IPS-NIHi7 (cell line): ENCODE measurements around the gene CDC26.
"Not testable (repeated sequence)": the region's sequence is repeated elsewhere in the genome, so short reads cannot be mapped to it uniquely, and the experiment has no call there.

ENCODE experiments used
- DNase-seq: peaks from one replicate; pipeline ENCODE4 v3.0.0; 2012; ENCODE audit warnings: mixed read lengths; ENCODE audit errors: extremely low spot score

The CDC26 gene

DNA sequence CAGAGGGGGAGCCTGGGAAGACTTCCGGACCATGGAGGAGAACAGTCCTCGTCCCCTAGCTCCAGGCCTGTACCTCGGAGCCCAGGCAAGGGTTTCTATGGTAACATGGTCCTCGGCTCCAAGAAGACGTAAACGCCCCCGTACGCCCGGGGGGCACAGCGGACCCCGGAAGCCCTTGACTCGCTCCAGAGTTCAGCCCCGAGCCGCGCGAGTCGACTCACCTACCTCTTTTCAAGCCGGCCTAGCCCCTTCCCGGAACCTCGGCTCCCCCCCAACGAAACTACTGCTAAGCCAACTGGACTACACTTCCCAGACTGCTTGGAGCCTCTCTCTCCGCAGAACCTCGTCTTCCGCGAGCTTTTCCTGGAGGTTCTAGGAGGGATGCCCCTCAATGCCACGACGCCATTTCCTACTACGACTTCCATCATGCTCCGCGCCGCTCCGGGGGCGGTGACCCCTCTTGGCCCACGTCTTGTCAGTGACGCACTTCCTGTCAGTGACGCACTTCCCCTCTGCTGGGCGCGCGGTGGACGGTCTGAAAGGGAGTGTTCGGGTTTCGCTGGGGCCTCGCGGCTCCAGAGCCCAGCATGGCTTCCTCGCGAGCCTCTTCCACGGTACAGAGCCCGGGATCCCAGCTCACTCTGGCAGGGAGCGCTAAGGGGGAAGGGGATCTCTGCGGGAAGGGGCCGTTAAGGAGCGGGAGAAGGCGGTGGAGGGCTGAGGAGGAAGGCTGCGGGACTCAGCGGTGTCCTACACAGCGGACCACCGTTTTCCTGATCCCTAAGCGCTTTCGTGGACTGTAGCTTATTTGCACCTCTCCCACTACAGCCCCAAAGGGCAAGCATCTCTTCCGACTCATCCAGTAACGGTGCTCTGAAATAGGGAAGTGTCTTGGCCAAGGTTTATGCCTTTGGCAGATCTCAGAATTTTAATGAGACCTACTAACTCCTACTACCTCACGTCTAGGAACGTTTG is at the start of gene CDC26, which contains the start of gene PRPF4:
Gene CDC26 (minus strand): TSS at position 416 of the 975 bp plus-strand sequence. CDS start 3,065 bp downstream, outside the sequence.
Gene PRPF4 (plus strand): TSS at position 502 of the 975 bp plus-strand sequence. CDS start 86 bp downstream, at position 588.
- peak; percentile 98 for DNase-seq

DNA sequence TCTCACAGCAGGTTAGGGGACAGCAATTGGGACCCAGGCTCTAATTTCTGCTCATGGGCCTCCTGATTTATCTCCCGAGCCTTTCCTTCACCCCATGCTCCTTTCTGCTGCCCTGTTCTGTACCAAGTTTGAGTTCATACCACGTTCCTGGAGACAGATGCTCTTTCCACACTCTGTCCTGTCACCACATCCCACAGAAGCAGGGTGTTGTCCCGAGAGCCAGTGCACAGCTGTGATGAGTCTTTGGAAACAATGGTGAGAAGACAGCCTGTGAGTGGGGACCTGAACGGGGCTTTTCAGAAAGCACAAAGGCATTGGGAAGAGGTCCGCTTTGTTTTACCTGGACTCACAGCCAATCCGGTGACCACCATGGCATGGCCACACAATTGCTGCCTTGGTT is 47.3 kb upstream of the CDC26 start:
- DNase-seq: no peak

DNA sequence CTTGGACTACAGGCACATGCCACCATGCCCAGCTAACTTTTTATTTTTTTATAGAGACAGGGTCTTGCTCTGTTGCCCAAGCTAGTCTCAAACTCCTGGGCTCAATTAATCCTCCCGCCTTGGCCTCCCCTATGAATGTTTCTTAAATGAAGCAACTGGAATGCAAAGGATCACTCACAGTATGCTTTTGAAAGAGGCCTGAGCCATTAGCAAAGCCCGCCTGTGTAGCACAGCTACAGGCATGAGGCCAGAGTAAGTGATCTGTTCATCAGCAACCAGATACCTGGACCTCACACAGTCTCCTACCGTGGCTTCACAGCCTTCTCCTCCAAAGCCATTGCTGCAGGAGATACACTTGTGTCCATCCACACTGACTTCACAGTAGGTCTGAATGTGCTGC is 44.7 kb upstream of the CDC26 start:
- DNase-seq: no peak

DNA sequence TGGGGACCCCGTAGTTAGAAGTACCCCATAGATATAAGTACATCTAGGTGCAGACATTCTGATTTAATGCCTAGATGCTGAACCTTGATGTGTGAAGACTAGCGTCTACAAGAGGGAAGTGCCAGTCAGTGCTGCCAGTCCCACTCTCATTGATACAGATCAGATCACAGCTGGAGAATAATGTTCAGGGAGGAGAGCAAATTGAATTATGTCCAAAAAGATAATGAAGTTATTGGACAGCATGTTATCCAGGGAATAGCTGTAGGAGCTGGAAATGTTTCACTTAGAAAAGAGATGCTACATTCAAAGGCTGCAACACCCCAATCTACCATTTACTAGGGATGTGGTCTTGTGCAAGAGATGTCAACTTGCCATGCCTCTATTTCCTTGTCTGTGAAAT is 43.7 kb upstream of the CDC26 start:
- no peak for DNase-seq

DNA sequence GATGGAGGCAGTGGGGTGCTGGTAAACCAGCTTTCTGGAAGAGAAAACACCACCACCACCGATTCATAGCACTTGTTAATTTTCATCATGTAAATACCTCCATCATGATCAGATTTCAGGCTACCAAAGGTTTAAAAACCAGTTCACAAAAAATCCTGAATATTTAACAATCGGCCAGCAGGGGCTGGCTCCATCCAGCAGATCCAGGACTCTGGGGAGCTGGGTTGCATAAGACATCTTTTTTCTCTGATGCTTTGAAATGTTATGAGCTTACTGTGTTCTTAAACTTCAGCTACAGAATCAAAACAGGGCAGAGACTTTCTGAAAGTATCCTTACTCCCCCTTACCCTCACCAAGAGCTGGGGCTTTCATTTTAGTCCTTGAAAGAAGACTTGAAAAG is 42.4 kb upstream of the CDC26 start:
- no peak for DNase-seq

DNA sequence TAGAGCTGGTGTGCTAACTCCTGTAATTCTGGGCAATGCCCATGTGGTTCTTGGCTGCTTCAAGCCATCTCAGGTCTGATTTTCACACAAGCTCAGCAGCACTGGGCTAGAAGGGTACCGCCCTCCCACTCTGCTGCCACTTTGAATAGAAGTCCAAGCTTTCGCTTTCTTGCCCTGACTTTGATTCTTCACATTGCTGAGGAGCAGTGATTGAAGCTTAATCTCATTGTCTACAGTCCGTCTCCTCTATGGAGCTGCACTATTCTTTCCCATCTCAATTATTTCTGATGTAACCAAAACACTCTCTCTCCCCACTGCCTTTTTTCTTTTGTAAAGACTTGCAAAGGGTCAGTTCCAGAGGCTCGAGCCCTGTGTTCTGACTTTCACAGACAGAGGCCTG is 40.7 kb upstream of the CDC26 start:
- DNase-seq: no peak

DNA sequence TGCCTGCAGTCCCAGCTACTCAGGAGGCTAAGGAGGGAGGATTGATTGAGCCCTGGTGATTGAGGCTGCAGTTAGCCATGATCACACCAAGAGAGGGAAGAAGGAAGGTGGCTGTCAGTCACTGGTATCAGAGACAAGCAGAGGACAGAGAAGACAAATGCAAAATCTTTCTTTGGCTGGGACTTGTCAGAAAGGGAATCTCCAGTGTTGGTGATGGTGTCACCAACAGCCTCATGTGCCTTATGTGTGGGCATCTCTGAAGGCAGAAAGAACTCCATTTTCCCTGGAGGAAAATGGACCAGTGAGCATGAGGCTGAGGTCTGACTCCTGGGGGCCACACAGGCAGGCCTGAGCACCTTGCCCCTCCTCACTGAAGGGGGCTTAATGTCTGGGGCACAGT is 39.9 kb upstream of the CDC26 start:
- DNase-seq: no peak

DNA sequence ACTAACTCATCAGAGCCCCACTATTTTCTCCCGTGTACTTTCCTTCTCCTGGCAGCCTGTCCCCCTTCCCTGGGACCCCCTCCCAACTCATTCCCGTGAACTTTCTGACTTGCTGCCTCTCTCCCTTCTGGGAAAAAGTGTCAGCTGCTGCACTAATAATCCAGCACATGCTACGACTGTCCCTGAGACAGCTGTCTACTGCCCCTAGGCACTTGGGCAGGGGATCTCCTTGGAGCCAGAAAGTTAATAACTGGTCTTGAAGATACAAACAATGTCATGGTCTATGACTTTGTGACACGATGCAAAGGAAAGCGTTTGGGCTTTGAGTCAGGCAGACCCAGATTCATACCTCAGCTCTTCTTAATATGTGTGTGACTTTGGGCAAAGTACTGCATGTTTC is 37.9 kb upstream of the CDC26 start:
- no peak for DNase-seq

DNA sequence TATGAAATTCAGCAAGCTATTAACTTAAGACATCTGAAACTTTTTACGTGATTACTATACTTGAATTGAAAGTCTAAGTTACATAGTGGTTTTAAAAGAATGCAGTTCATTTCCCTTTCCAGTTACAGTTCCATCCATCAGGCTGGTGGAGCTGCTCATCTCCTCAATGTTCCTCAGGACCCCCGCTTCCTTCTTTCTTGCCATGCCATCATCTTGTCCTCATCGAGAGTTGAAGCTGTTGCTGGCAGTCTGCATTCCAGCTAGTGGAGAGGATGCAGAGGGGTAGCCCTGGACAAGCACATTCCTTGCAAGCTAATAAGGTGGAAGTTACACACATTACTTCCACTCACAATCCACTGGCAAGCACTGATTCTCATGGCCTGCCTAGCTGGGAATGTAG is 36.6 kb upstream of the CDC26 start:
- DNase-seq: no peak

DNA sequence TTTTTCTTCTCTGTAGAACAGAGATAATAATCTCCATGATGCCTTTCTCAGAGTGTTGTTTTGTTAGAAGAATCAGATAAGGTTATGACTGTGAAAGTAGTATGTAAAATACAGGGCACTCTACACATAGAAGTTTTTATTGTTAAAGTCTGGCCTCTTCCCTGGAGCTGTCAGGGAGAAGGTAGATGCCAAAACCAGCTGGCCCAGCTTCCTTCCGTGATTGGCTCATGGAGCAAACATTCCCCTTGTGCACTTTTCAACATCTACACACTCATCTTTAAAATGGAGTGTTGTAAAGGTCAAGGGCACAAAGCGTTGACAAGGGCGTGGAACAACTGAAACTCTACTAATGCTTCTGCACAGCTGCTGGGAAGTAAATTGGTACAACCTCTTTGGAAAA is 35.2 kb upstream of the CDC26 start:
- DNase-seq: no peak

DNA sequence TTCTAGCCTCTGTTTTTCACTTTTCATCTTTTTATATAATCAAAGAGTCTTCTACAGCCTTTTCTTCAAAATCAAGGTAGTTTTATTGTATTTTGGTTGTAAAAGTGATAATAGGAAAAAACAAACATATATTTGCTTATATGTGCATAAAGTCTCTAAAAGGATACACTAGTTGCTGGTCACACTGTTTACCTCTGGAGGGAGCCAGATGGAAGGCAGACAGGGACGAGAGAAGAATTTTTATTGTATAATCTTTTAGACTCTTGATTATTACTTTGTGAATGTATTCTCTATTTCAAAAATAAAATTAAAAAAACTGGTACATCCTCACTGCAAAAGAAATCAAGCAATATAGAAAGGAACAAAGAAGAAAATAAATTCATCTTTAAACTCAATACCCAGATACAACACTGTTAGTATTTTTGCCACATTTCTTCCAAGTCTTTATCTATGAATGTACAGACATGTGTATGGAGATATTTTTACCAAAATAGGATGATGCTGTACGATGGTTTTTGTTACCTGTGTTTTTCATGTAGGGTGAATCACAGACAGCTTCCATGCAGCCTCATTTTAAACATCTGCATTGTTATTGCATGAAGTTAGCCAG is 33.9 kb upstream of the CDC26 start:
- DNase-seq: no peak

DNA sequence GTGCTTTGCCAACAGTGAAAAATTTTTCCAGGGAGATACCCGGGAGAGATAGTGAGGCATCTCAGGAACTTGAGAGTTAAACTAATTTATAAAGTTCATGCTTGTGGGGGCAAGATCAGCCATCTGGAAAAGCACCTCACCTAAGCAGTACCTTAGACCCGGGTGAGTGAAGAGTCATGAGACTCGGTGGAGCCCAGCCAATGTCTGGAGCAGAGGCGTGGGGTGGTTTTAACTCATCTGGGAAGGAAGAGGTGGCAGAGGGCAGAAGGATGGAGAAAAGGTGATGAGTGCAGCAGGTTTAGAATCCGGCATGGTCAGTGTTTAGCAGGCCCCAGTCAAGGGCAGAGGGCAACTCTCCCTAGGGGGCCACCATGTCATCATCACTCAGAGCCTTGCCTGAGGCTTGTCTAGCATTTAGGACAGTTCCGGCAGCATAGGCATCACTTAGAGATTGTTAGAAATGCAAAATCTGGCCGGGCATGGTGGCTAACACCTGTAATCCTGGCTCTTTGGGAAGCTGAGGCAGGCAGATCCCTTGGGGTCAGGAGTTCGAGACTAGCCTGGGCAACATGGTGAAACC is 32.1 kb upstream of the CDC26 start:
- no peak for DNase-seq

DNA sequence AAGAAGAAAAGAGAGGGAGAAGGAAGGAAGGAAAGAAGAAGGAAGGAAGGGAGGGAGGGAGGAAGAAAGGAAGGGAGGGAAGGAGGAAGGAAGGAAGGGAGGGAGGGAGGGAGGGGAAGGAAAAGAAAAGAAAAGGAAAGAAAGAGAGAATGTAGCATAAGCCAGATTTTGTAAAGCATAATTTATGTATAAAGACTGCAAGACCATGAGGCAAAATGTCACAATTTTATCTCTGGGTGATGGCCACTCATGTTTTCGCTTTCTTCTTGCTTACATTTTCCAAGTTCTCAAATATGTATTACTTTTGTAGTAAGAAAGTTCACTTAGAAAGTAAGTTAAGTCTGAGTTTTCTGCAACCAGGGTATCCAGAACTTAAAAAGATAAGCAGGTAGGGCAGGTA is 31.2 kb upstream of the CDC26 start:
- DNase-seq: no peak

DNA sequence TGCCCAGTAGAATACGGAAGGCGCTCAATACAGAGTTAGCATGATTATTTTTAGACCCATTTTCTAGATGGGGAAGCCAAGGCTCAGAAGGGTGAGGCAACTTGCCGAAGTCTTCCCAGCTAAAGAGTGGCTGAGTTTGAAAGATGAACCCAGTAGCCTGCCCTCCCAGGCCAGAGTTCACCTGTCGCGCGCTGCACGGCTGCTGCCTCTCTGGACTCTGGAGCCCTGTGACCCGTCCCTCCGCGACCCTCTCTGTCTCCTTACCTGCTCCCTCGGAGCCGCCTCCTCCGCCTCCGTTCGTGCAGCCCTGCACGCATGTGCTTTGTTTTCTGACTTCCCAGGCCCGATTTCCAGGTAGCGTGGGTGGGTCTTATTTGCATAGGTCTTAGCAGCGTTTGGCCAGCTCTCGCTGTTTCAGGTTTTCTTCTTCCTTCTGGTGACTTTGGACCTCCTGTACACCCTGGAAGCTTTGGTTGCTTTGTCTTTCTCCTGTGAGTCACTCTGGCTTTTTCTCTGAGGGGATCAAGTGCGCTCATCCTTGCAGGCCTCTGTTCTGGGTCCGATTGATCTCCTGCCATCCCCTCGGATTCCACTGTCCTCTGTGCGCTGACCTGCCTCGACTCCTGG is 27.5 kb upstream of the CDC26 start, which contains the start of gene RNF183:
Gene RNF183 (minus strand): TSS at position 585 of the 627 bp plus-strand sequence. CDS start 5,192 bp downstream, outside the sequence.
- no peak for DNase-seq

DNA sequence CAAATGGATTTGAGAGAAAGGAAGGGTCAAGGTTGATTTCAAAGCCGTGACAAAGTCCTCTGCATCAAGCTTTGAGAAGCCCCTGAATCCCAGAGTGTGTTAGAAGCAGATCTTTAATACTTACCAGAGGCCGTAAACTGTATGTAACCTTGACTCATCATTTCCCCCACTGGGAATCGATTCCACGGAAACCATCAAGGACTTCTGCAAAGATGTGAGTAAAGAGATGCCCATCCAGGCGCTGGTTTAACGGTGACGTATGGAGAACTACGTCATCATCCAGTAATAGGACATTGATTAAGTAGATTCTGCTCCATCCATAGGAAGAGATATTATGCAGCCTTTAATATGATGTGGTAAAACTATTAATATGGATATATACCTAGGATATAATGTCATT is 26.2 kb upstream of the CDC26 start:
- no peak for DNase-seq

DNA sequence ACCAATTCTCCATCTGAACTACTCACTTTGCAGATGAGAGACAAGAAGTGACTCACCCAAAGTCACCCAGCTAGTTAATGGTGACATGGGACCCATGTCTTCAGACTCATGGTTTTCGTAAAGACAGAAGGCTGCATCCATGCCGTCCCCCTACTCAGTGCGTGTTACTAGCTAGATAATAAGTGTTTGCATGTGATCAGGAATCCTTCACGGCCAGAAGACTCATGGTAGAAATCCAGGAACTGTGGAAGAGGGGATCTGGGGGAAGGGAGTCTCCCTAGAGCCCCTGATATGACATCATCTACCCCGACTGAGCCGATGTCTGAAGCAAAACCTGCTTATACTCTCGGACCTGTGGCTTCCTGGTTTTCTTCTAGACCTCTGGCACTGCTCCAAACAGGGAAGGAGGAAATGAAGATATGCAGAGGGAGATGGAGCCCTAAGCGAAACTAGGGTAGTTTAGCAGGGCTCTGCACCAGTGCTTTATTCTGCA is 24.5 kb upstream of the CDC26 start:
- no peak for DNase-seq

DNA sequence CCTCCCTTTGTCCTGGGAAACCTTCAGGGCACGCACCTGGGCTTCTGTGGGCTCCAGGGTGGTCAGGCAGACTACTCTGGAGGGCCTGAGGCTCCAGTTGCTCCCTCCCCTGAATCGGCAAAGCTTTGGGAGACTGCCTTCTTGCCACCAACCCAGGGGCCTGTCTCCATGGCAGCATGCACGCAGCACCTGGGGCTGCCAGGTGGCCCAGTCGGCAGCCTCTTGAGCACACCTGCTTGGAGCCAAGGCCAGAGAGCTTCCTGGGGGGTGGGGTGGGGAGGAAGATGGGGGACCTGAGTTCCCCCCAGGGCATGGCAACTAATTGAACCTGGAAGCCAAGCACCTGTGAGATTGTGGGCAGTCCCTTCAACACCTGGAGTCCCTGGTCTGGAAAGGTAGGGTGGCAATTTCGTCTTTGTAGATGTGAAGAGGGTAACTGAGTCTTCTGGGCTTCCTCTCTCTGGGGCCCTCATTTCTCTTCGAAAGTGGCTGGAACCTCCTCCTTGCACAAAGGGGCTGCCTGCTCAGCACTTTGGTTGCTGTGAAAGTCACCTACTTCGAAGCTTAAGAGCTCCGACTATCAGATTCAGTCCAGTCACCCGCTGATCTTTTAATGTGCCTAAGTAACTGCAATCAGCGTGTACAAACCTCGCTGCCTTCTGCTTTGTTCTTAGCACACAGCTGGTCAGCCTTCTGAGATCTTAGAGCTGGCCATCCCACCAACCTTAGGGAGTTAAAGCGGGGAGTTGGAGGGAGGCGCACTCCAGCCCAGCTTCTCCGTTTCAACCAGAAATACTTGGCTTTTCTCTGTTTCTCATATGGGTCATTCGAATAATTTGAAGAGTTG is 23.8 kb upstream of the CDC26 start:
- DNase-seq: no peak

DNA sequence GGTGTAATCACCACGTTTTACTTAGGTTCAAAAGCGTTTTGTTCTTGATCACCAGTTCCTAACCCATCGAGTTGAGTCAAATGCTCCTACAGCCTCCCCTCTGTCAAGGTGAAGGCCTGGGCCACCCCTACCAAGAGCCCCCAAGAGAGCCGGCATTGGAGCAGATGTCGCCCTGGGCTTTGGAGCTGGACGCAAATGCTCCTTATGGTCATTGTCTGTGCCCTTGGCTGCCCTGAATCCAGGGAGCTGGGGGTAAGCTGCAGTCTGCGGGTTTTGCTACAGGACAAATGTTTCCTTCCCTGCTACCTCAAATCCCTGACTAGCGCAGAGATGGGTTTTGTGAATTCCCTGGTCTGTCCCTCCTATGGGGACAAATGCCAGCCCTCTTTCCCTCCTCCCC is 22.9 kb upstream of the CDC26 start:
- DNase-seq: no peak

DNA sequence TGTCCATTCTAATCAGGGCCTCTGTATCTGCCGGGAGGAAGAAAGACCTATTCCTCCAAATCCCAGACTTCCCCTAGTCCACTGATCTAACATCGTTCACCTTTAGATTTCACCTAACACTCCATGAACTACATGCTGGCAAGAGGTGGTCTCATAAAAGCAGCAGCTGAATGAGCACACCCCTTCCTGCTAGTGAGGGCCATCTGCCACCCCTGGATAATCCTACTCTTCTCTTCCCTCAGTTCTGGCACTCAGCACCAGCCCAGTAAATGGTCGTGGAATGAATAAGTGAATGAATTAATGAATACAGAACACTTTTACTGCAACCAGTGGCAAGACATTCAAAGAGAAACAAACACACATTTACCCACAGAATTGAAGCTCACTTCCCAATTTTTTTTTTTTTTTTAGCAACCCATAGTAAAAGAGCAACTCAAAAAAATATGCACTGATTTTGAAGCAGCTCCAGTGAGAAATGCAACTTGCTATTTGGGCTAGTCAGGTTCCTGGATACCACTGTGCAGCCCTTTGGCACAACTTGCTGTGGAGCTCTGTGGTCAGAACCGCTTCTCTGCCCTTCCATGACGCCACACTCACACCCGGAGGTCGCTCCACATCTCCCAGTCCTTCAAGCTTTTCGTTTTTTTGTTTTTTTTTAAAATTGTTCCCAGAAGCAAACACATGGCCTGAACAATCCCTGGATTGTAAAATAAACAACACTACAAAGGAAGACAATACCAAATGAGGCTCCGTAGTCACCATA is 21.6 kb upstream of the CDC26 start:
- DNase-seq: no peak

DNA sequence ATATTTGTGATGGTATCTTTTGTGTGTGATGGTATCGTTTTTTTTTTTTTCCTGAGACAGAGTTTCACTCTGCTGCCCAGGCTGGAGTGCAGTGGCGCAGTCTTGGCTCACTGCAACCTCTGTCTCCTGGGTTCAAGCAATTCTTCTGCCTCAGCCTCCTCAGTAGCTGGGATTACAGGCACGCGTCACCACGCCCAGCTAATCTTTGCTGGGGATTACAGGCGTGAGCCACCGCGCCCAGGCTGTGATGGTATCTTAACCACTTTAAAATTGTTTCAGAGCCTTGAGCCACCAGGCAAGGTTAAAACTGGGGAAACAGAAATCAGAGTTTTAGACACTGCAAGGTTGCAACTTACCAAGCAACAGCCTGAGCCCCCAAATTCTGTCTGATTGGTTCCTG is 20.9 kb upstream of the CDC26 start:
- not testable (repeated sequence) for DNase-seq
